GM12892 (cell line): ENCODE results near the gene ARHGEF19.

Source experiments
- POLR2A ChIP-seq: IDR thresholded peaks from 2 replicates; pipeline ENCODE4 v1.6.1; 2011; ENCODE audit warnings: low read depth, low read length, control low read depth
- POLR2AphosphoS5 ChIP-seq: IDR thresholded peaks from 2 replicates; pipeline ENCODE4 v1.6.1; 2011; ENCODE audit warnings: low read depth, low read length, control low read depth
- TAF1 ChIP-seq: IDR thresholded peaks from 2 replicates; pipeline ENCODE4 v1.6.1; 2011; ENCODE audit warnings: low read depth, mild to moderate bottlenecking, control low read depth, low read length, borderline replicate concordance

- TF ChIP-seq POLR2A (no peak), TAF1 (no peak), POLR2AphosphoS5 (no peak)
These were observed at the start of gene ARHGEF19 for GRCh38 chr1:16212251-16212961.
